Activated T-cell treated with anti-CD3 and anti-CD28 coated beads, Interleukin-2, amount 50 U/mL, for 72 hours (primary cell): ENCODE results near the gene HSPG2. TPM values are rescaled to one million over a fixed set of nuclear protein-coding genes. Genes with fewer than 3 reads are reported as not detected.

Experiments
- ATAC-seq, 2 donors: fragments of 150-1000 bp; cut with Tn5 transposase; replicated peaks in 1 of 2; 2 replicates each; pipeline ENCODE4 v1.10.0; 2021; ENCODE audit warnings: moderate library complexity in 2 of 2, mild to moderate bottlenecking in 1 of 2
- DNase-seq, 2 donors: peaks; one replicate each; pipeline ENCODE4 v3.0.0; 2021 to 2022; ENCODE audit warnings: mixed read lengths in 1 of 2
- H3K27ac Mint-ChIP-seq: one replicate; pipeline ENCODE4 v1.8.0; 2022; ENCODE audit warnings: mild to moderate bottlenecking, moderate library complexity, mixed read lengths
- H3K27me3 Mint-ChIP-seq: one replicate; pipeline ENCODE4 v1.8.0; 2022; ENCODE audit warnings: low read depth, mixed read lengths
- H3K36me3 Mint-ChIP-seq, 2 donors: one replicate each; pipeline ENCODE4 v1.8.0; 2022; ENCODE audit warnings: mixed read lengths in 2 of 2, mild to moderate bottlenecking in 1 of 2; ENCODE audit not compliant: insufficient read depth in 2 of 2
- H3K4me1 Mint-ChIP-seq: one replicate; pipeline ENCODE4 v1.8.0; 2022; ENCODE audit warnings: low read depth, mixed read lengths
- H3K4me3 Mint-ChIP-seq, 2 donors: one replicate each; pipeline ENCODE4 v1.8.0; 2022; ENCODE audit warnings: mild to moderate bottlenecking in 2 of 2, mixed read lengths in 2 of 2, moderate library complexity in 2 of 2
- H3K9me3 Mint-ChIP-seq, 2 donors: one replicate each; pipeline ENCODE4 v1.8.0; 2022; ENCODE audit warnings: mixed read lengths in 2 of 2
- total RNA-seq, 2 donors: library from RNA; stranded (reverse); gene quantifications; one replicate each; pipeline ENCODE4 v1.2.3, GENCODE V29; 2022

HSPG2 gene
- total RNA-seq, 2 donors from 2014 or later, result 4.4 to 11.5 TPM

GRCh38 chr1:21841852-21842466, 95.2 kb downstream of the HSPG2 start:
- no peaks in the 10 kb centered on the region for H3K27me3 Mint-ChIP-seq
- no peak for ATAC-seq
- no peak for DNase-seq
- H3K27ac Mint-ChIP-seq, result no peak overlapping the region
- H3K36me3 Mint-ChIP-seq, result no peaks in the 10 kb centered on the region
- no peaks in the 10 kb centered on the region for H3K4me1 Mint-ChIP-seq
- H3K4me3 Mint-ChIP-seq, result no peak overlapping the region
- no peaks in the 10 kb centered on the region for H3K9me3 Mint-ChIP-seq

GRCh38 chr1:21840981-21841380, 96.1 kb downstream of the HSPG2 start:
- Mint-ChIP-seq H3K36me3 (no peaks in the 10 kb centered on the region), H3K4me1 (no peaks in the 10 kb centered on the region), H3K27ac (no peak overlapping the region), H3K27me3 (no peaks in the 10 kb centered on the region), H3K9me3 (no peaks in the 10 kb centered on the region), H3K4me3 (no peak overlapping the region)
- ATAC-seq (no peak), DNase-seq (no peak)

- ATAC-seq, result no peak
These were observed 97.6 kb downstream of the HSPG2 start for GRCh38 chr1:21839337-21840037.

GRCh38 chr1:21838359-21839157, 98.6 kb downstream of the HSPG2 start:
- DNase-seq (no peak), ATAC-seq (no peak)
- Mint-ChIP-seq H3K36me3 (peaks cover 0 to 8% of the 10 kb centered on the region in 2 donors), H3K4me3 (no peak overlapping the region), H3K27me3 (no peaks in the 10 kb centered on the region), H3K27ac (no peak overlapping the region), H3K9me3 (no peaks in the 10 kb centered on the region), H3K4me1 (no peaks in the 10 kb centered on the region)

More at GRCh38 chr1:21839337-21840037, 97.6 kb downstream of the HSPG2 start:
- H3K36me3 Mint-ChIP-seq, result peaks cover 0 to 6% of the 10 kb centered on the region in 2 donors
- H3K4me1 Mint-ChIP-seq, result no peaks in the 10 kb centered on the region
- no peak overlapping the region for H3K4me3 Mint-ChIP-seq
- H3K27me3 Mint-ChIP-seq, result no peaks in the 10 kb centered on the region
- H3K27ac Mint-ChIP-seq, result no peak overlapping the region
- no peaks in the 10 kb centered on the region for H3K9me3 Mint-ChIP-seq
- DNase-seq, result no peak

- ATAC-seq (no peak), DNase-seq (no peak)
- Mint-ChIP-seq H3K27ac (no peak overlapping the region), H3K4me3 (no peak overlapping the region), H3K36me3 (peaks cover 2 to 11% of the 10 kb centered on the region in 2 donors), H3K27me3 (no peaks in the 10 kb centered on the region), H3K4me1 (no peaks in the 10 kb centered on the region), H3K9me3 (no peaks in the 10 kb centered on the region)
These were observed 99.6 kb downstream of the HSPG2 start for GRCh38 chr1:21837476-21837875.

- DNase-seq (no peak), ATAC-seq (no peak)
- H3K4me1 Mint-ChIP-seq, result no peaks in the 10 kb centered on the region
- H3K9me3 Mint-ChIP-seq, result no peaks in the 10 kb centered on the region
- H3K4me3 Mint-ChIP-seq, result no peak overlapping the region
- H3K36me3 Mint-ChIP-seq, result peaks cover 2 to 11% of the 10 kb centered on the region in 2 donors
- H3K27ac Mint-ChIP-seq, result no peak overlapping the region
- no peaks in the 10 kb centered on the region for H3K27me3 Mint-ChIP-seq
These were observed 100.4 kb downstream of the HSPG2 start for GRCh38 chr1:21836729-21837128.

- H3K9me3 Mint-ChIP-seq, result no peaks in the 10 kb centered on the region
- H3K4me3 Mint-ChIP-seq, result no peak overlapping the region
- ATAC-seq (no peak), DNase-seq (no peak)
- no peaks in the 10 kb centered on the region for H3K27me3 Mint-ChIP-seq
- H3K36me3 Mint-ChIP-seq, result peaks cover 2 to 11% of the 10 kb centered on the region in 2 donors
- no peaks in the 10 kb centered on the region for H3K4me1 Mint-ChIP-seq
- no peak overlapping the region for H3K27ac Mint-ChIP-seq
These were observed 101.1 kb downstream of the HSPG2 start for GRCh38 chr1:21836010-21836409.

- Mint-ChIP-seq H3K27me3 (no peaks in the 10 kb centered on the region), H3K27ac (no peak overlapping the region), H3K36me3 (peaks cover 2 to 11% of the 10 kb centered on the region in 2 donors), H3K4me3 (no peak overlapping the region), H3K9me3 (no peaks in the 10 kb centered on the region), H3K4me1 (no peaks in the 10 kb centered on the region)
- DNase-seq (no peak), ATAC-seq (no peak)
These were observed 102.4 kb downstream of the HSPG2 start for GRCh38 chr1:21834666-21835065.

GRCh38 chr1:21834094-21834493, 103.0 kb downstream of the HSPG2 start:
- peaks cover 2 to 11% of the 10 kb centered on the region in 2 donors for H3K36me3 Mint-ChIP-seq

GRCh38 chr1:21833392-21833976, 103.6 kb downstream of the HSPG2 start:
- ATAC-seq (no peak), DNase-seq (no peak)
- Mint-ChIP-seq H3K9me3 (no peaks in the 10 kb centered on the region), H3K27ac (no peak overlapping the region), H3K36me3 (peaks cover 2 to 11% of the 10 kb centered on the region in 2 donors), H3K4me1 (no peaks in the 10 kb centered on the region), H3K4me3 (no peak overlapping the region), H3K27me3 (no peaks in the 10 kb centered on the region)

More at GRCh38 chr1:21834094-21834493, 103.0 kb downstream of the HSPG2 start:
- Mint-ChIP-seq H3K27me3 (no peaks in the 10 kb centered on the region), H3K4me1 (no peaks in the 10 kb centered on the region), H3K9me3 (no peaks in the 10 kb centered on the region), H3K27ac (no peak overlapping the region), H3K4me3 (no peak overlapping the region)
- DNase-seq (no peak), ATAC-seq (no peak)

- H3K4me1 Mint-ChIP-seq, result no peaks in the 10 kb centered on the region
- no peak overlapping the region for H3K4me3 Mint-ChIP-seq
- no peak overlapping the region for H3K27ac Mint-ChIP-seq
- no peak for ATAC-seq
- H3K27me3 Mint-ChIP-seq, result no peaks in the 10 kb centered on the region
- no peaks in the 10 kb centered on the region for H3K9me3 Mint-ChIP-seq
- H3K36me3 Mint-ChIP-seq, result peaks cover 2 to 11% of the 10 kb centered on the region in 2 donors
- DNase-seq, result no peak
These were observed 105.6 kb downstream of the HSPG2 start for GRCh38 chr1:21831454-21831970.

GRCh38 chr1:21830792-21831453, 106.2 kb downstream of the HSPG2 start:
- Mint-ChIP-seq H3K36me3 (peaks cover 2 to 11% of the 10 kb centered on the region in 2 donors), H3K27ac (no peak overlapping the region), H3K27me3 (no peaks in the 10 kb centered on the region), H3K4me3 (no peak overlapping the region), H3K9me3 (no peaks in the 10 kb centered on the region), H3K4me1 (no peaks in the 10 kb centered on the region)
- ATAC-seq (no peak), DNase-seq (no peak)
